ENCODE measurements around the gene SMYD5.

DNA sequence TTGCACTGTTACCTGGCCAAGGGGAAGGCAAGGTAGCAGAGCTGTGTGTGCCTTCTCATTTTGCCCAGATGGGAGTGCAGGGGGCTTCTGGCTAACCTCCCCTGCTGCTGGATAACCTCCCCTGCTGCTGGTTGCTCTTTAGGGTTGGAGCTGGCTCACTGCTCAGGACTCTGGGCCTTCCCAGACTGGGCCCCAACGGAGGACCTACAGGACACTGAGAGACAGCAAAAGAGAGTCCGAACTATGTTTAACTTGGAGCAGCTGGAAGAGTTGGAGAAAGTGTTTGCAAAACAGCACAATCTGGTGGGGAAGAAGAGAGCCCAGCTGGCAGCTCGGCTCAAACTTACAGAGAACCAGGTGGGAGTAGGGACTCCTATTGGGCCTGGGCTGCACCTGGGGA, 5.8 kb upstream of the SMYD5 start:
- no peak for TF ChIP-seq POLR2A (IDR thresholded peaks at IDR 0.05)
- TF ChIP-seq, protein P1, sequence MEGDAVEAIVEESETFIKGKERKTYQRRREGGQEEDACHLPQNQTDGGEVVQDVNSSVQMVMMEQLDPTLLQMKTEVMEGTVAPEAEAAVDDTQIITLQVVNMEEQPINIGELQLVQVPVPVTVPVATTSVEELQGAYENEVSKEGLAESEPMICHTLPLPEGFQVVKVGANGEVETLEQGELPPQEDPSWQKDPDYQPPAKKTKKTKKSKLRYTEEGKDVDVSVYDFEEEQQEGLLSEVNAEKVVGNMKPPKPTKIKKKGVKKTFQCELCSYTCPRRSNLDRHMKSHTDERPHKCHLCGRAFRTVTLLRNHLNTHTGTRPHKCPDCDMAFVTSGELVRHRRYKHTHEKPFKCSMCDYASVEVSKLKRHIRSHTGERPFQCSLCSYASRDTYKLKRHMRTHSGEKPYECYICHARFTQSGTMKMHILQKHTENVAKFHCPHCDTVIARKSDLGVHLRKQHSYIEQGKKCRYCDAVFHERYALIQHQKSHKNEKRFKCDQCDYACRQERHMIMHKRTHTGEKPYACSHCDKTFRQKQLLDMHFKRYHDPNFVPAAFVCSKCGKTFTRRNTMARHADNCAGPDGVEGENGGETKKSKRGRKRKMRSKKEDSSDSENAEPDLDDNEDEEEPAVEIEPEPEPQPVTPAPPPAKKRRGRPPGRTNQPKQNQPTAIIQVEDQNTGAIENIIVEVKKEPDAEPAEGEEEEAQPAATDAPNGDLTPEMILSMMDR (IDR thresholded peaks at IDR 0.05): no peak

Measured in lower leg skin (tissue), 3 donors.